Measurements from ENCODE around the gene CCNY.
"Not testable (repeated sequence)": the region's sequence is repeated elsewhere in the genome, so short reads cannot be mapped to it uniquely, and the experiment has no call there.

Gene CCNY

GRCh38 chr10:35412003-35412723, 75.9 kb downstream of the CCNY start:
- DNase-seq: no peak

- no peak for DNase-seq
Measured at GRCh38 chr10:35412900-35413491, 76.7 kb downstream of the CCNY start.

DNA sequence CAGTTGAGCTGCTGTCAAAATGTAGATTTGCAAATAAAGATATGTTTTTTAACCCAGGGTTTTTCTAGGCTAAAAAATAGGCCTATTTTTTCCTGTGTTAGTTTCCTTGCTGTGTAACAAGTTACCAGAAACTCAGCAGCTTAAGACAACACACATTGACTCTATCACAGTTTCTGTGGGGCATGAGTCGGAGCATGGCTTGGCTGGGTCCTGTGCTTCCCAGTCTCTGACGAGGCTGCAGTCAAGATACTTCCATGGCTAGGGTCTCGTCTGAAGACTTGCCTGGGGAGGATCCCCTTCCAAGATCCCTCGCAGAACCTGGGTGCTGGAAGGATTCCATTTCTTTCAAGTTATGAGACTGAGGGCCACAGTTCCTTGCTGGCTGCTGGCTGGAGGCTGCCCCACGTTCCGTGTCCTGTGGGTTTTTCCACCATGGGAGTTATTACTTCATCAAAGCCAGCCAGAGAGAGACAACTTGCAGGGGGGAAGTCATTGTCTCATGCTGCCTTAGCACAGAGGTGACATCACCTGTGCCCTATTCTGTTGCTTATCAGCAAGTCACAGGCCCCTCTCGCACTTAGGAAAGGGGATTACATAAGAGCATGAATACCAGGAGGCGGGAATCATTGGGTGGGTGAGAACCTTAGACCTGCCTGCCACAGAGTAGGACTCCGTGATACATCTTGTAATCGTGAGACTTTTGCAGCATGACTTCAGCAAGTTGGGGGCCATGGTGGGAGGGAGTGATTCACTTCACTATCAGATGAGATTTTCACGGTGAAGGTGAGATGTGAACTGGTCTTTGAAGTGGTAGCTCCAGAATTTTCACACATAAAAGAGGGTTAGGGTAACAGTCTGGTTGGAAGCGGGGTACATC, 77.9 kb downstream of the CCNY start:
- peak; percentile 45 for DNase-seq

- no peak for DNase-seq
Measured at GRCh38 chr10:35415505-35415904, 79.2 kb downstream of the CCNY start.

- no peak for DNase-seq
Measured at GRCh38 chr10:35416619-35417312, 80.5 kb downstream of the CCNY start.

GRCh38 chr10:35417313-35417625, 81.0 kb downstream of the CCNY start:
- no peak for DNase-seq

DNA sequence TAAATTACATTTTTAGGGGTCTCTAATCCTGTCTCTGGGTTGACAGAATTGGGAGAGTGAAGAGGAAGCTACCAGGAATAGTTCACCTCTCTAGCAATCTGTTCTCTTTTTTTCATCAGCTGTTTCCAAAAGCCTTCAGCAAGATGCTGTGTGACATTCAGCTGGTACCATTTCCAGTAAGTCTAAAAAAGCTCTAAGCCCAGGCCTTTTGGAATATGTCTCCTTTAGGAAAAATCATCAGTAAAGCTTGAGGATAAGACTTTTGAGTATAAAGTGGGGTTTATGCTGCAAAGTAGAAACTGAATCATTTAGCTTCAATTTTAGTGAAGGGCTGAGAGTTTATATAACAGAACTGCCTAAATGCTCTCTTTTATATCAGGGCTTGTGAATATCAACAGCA, 81.5 kb downstream of the CCNY start:
- no peak for DNase-seq

GRCh38 chr10:35418580-35418979, 82.3 kb downstream of the CCNY start:
- DNase-seq: not testable (repeated sequence)

- DNase-seq: no peak
Measured at GRCh38 chr10:35420044-35420443, 83.7 kb downstream of the CCNY start.

DNA sequence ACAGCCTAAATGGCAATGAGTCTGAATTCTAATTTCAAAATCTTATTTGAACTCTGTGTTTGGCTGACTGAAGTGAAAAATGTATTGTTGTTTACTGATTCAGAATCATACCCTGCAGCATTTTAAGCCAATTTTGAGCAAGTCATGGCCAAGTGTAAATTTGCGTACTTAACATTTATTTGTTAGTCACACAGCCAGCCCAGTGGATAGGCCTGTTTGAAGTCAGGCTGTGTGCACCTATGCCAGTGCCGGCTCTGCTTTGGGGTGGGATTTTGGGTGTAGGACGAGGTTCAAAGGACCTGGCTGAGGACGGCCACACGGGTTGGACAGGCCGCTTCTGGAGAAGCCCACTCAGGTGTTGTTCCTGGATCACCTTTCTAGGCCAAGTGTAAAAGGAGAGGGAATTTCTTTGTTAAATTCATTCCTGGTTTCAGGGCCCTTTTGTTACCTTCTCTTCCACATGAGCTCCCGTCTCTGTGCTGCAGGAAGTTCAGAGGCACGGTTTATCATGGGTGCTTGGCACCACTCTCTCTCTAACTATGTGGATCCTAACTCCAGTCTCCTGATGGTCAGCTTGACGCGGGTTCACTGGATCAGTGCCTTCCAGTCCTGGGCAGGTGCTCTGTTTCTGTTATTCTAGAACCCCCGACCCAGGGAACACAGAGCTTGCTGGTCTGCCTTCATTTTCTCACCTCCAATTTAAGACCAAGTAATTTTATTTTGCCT, 84.7 kb downstream of the CCNY start:
- DNase-seq: no peak

DNA sequence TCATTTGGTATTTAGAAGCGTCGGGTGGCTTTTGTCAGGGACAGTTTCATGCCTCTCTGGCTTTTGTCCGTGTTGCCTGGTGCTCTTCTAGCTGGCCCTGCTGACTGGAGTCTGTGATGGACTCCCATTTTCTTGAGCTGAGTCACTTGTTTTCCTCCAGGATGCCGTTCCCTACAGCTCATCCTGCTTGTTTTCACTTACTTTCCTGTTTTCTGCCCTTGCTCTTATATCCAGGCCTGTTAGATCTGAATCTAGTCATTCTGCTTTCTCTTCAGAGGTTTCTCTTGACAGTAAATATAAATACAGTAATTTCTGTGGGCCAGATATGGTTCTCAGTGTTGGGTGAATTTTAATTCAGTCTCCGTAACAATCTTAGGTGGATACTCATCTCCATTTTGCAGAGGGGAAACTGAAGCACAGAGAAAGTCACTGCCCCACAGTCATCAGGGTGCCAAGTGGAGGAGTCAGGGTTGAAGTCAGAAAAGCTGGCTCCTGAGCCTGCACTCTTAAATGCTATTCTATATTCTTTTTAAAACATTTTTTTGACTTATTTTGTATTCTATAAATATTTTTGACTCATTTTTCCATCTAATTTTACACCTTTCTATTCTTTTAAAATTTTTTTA, 85.4 kb downstream of the CCNY start:
- DNase-seq: no peak

- no peak for DNase-seq
Measured at GRCh38 chr10:35422228-35422627, 85.9 kb downstream of the CCNY start.

- no peak for DNase-seq
Measured at GRCh38 chr10:35423505-35424306, 87.4 kb downstream of the CCNY start.

- DNase-seq: no peak
Measured at GRCh38 chr10:35424680-35425285, 88.5 kb downstream of the CCNY start.

DNA sequence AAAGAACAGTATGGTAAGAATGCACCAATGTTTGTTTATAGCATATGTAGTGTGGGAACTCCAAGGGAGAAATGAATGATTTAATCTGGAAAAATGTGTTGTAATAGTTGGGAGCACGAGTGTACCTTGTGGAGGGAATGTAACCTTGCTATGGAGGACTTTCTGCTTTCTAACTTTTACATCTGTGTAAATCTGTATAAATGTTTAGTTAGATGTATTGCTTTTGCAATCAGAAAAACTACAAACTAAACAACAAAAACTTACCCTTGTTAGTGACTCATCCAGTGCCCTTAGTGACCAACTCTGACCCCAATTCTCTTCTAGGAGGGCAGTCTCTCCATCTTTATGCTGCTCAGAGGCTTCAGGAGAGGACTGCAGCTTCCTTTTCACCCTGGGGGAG, 89.3 kb downstream of the CCNY start:
- DNase-seq: no peak

DNA sequence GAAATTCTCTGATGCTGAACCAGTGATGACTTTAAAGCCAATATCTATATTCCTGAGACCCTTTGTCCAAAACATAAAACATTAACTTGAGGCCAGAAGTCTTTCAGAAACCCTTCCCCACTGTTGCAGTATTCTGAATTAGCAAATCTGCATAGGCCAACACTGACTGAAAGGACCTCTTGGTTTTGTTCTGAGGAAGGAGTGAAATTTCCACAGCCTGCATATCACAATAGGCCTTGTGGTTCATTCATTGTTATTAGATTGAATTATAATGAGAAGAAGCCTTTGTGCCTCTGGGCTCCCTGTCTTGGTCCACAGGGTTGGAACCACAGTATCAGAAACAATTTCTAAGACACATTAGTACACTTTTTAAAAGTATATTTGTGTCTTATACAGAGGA, 90.3 kb downstream of the CCNY start:
- DNase-seq: no peak

- DNase-seq: no peak
Measured at GRCh38 chr10:35427543-35427942, 91.2 kb downstream of the CCNY start.

DNA sequence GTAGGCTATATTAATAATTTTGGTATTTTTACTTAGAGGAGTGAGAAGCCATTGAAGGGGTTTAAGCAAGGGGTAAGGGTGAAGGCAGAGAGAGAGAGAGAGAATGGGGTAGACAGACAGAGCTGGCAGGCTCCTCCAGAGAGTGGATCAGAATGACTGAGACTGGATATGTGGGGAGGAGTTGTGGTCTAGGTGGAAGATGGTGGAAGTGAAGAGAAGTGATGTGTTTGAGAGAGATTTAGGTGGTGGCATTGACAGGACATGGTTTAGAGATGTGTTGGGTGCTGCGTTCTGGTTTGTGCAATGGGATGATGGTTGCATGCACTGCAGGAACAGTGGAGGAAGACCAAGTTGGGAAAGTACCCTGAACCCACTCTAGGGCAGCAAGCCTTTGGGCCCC, 92.2 kb downstream of the CCNY start:
- no peak for DNase-seq

DNA sequence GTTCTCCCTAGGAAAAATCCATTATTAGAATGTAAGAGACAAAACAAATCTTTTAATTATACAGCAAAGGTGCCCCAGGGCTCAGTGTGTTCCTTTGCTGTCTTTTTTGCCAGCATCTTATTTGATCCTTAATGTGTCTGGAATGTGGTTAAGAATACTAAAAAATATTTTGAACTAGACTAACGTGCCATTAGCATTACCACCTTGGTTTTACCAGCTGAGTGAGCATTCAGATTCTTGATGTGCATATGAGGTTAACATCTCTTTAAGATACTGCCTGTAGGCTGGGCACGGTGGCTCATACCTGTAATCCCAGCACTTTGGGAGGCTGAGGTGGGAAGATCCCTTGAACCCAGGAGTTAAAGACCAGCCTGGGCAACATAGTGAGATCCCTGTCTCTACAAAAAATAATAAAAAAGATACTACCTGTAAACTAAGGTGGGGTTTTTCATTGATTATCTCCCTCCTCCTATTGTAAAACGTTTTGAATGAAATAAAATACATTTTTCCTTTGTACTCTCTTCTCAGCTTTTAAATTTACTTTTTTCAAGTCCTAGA, 96.6 kb downstream of the CCNY start:
- no peak for DNase-seq

DNA sequence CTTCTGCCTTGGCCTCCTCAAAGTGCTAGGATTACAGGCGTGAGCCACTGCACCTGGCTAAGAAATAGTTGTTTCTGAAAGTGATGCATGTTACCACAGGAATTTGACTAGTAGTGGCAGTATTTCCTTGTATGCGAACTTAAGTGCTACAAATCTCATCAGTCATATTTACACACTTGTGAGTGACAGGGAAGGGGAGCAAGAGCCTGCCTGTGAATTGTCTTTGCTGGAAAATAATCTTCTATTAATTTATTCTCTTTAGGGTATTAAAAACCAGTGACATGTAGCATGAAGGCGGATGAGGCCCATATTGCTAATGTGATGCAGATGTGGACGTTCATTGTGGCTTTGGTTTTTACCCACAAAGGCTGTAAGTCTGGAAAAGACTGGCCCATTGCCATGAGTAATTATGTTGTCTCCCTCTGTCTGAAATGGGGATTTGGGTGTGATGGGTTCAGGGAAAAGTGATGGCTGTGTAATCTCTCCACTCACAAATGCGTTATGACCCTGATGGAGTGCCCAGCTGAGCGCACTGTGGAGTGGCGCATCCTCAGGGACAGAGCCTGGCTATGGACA, 97.6 kb downstream of the CCNY start:
- DNase-seq: no peak
